Epithelial cell of esophagus (primary cell): ENCODE results near the gene MAGEF1.

Experiments
- DNase-seq: peaks from one replicate; pipeline ENCODE4 v3.0.0; 2010; ENCODE audit warnings: low read depth
- H3K4me3 ChIP-seq: 2 replicates; pipeline ENCODE4 v1.5.1; 2011; ENCODE audit warnings: mild to moderate bottlenecking, low read length, control low read depth
- CTCF ChIP-seq: IDR thresholded peaks from 2 replicates; pipeline ENCODE4 v1.5.1; 2011; ENCODE audit warnings: low read depth, mild to moderate bottlenecking, low read length, control low read depth, inconsistent platforms; ENCODE audit not compliant: insufficient read depth; ENCODE audit errors: missing control alignments

MAGEF1 gene

GRCh38 chr3:184718431-184718830 lies 6.6 kb upstream of the MAGEF1 start:
- no peak for DNase-seq
- H3K4me3 ChIP-seq: no peak overlapping the region
- no peak for TF ChIP-seq CTCF

- TF ChIP-seq CTCF: no peak
- H3K4me3 ChIP-seq: no peak overlapping the region
- no peak for DNase-seq
Observed at GRCh38 chr3:184717399-184717983, 5.6 kb upstream of the MAGEF1 start.

- DNase-seq: peak; percentile 66
Observed at GRCh38 chr3:184716622-184717398, 4.9 kb upstream of the MAGEF1 start.

GRCh38 chr3:184715943-184716621 lies 4.2 kb upstream of the MAGEF1 start:
- no peak for DNase-seq
- H3K4me3 ChIP-seq: no peak overlapping the region
- no peak for TF ChIP-seq CTCF

More at GRCh38 chr3:184716622-184717398, 4.9 kb upstream of the MAGEF1 start:
- H3K4me3 ChIP-seq: no peak overlapping the region
- no peak for TF ChIP-seq CTCF

GRCh38 chr3:184713521-184713920 lies 1.7 kb upstream of the MAGEF1 start:
- H3K4me3 ChIP-seq: no peak overlapping the region

GRCh38 chr3:184713040-184713355 lies 1.1 kb upstream of the MAGEF1 start:
- peak; percentile 51 for DNase-seq
- no peak overlapping the region for H3K4me3 ChIP-seq
- no peak for TF ChIP-seq CTCF

More at GRCh38 chr3:184713521-184713920, 1.7 kb upstream of the MAGEF1 start:
- TF ChIP-seq CTCF: no peak
- DNase-seq: no peak
